Suprapubic skin (tissue), 4 donors: ENCODE results near the gene MREG. TPM values are rescaled to one million over a fixed set of nuclear protein-coding genes. Genes with fewer than 3 reads are reported as not detected.

ENCODE experiments used
- DNase-seq, 2 donors: peaks; one replicate each; pipeline ENCODE4 v3.0.0-alpha.2; 2019; ENCODE audit warnings: low spot score in 2 of 2
- H3K27ac ChIP-seq: fragments of 200-600 bp; sonication (generic); one replicate; pipeline ENCODE4 v1.5.1; 2019
- H3K27me3 ChIP-seq: fragments of 200-600 bp; sonication (generic); one replicate; pipeline ENCODE4 v1.5.1; 2019
- H3K36me3 ChIP-seq: fragments of 200-600 bp; sonication (generic); one replicate; pipeline ENCODE4 v1.5.1; 2019
- H3K4me1 ChIP-seq: fragments of 200-600 bp; sonication (generic); one replicate; pipeline ENCODE4 v1.5.1; 2019
- H3K4me3 ChIP-seq: fragments of 200-600 bp; sonication (generic); one replicate; pipeline ENCODE4 v1.5.1; 2019; ENCODE audit warnings: mild to moderate bottlenecking
- H3K9me3 ChIP-seq: fragments of 200-600 bp; sonication (generic); one replicate; pipeline ENCODE4 v1.5.1; 2019
- EP300 ChIP-seq: sonication (generic); formaldehyde crosslinking; IDR thresholded peaks from one replicate; pipeline ENCODE4 v1.6.1; 2017; ENCODE audit warnings: antibody characterized with exemption
- POLR2A ChIP-seq, 2 donors: fragments of 450-650 bp; IDR thresholded peaks; one replicate each; pipeline ENCODE4 v1.6.1; 2017; ENCODE audit warnings: antibody characterized with exemption in 2 of 2, mild to moderate bottlenecking in 2 of 2, moderate library complexity in 2 of 2
- POLR2AphosphoS5 ChIP-seq, 3 donors: sonication (generic); formaldehyde crosslinking; IDR thresholded peaks; one replicate each; pipeline ENCODE4 v1.6.1; 2017; ENCODE audit warnings: antibody characterized with exemption in 3 of 3
- WGBS: methylation state at CpG from one replicate; pipeline ENCODE4 v1.1.5; 2018; 5-methylcytosine and 5-hydroxymethylcytosine counted together
- total RNA-seq, 4 donors: library from RNA; depleted of rRNA; stranded (reverse); fragments of >200 nt; gene quantifications; one replicate each; pipeline ENCODE4 v1.1.0, GENCODE V29; 2016
- TF ChIP-seq, protein P1 (sequence below), 2 donors: fragments of 200-600 bp in 1 of 2; fragments of 450-650 bp in 1 of 2; sonication (generic) in 1 of 2; IDR thresholded peaks; one replicate each; pipeline ENCODE4 v1.5.1; 2016 to 2019; ENCODE audit warnings: antibody characterized with exemption in 2 of 2, mild to moderate bottlenecking in 1 of 2, moderate library complexity in 1 of 2

Gene MREG
- total RNA-seq, 4 donors from 2014 or later = 26.1 to 37.3 (median 29.7) TPM

DNA sequence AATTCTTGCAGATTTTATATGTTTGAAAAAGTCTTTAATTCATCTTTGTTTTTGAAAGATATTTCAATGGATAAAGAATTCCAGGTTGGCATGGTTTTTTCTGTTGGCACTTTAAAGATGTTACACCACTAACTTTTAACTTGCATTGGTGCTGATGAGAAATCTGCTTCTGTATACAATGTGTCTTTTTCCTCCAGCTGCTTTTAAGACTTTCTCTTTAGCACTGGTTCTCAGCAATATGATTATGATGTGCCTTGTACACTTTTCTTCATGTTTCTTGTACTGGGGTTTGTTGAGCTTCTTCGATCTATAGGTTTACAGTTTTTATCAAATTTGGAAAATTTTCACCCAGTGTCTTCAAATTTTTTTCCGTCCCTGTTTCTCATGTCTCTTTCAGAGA lies 39.1 kb upstream of the MREG start:
- H3K27me3 ChIP-seq = no peaks in the 10 kb centered on the region
- peaks cover 1% of the 10 kb centered on the region for H3K4me1 ChIP-seq
- no peaks in the 10 kb centered on the region for H3K36me3 ChIP-seq
- TF ChIP-seq EP300 (no peak), POLR2AphosphoS5 (IDR thresholded peaks at IDR 0.05) (no peak)
- TF ChIP-seq, protein P1, sequence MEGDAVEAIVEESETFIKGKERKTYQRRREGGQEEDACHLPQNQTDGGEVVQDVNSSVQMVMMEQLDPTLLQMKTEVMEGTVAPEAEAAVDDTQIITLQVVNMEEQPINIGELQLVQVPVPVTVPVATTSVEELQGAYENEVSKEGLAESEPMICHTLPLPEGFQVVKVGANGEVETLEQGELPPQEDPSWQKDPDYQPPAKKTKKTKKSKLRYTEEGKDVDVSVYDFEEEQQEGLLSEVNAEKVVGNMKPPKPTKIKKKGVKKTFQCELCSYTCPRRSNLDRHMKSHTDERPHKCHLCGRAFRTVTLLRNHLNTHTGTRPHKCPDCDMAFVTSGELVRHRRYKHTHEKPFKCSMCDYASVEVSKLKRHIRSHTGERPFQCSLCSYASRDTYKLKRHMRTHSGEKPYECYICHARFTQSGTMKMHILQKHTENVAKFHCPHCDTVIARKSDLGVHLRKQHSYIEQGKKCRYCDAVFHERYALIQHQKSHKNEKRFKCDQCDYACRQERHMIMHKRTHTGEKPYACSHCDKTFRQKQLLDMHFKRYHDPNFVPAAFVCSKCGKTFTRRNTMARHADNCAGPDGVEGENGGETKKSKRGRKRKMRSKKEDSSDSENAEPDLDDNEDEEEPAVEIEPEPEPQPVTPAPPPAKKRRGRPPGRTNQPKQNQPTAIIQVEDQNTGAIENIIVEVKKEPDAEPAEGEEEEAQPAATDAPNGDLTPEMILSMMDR (IDR thresholded peaks at IDR 0.05) = no peak
- H3K4me3 ChIP-seq = no peak overlapping the region
- H3K27ac ChIP-seq = no peak overlapping the region
- no peak for DNase-seq
- 100% methylated on average over 2 of the region's 2 CpGs for WGBS
- no peaks in the 10 kb centered on the region for H3K9me3 ChIP-seq

DNA sequence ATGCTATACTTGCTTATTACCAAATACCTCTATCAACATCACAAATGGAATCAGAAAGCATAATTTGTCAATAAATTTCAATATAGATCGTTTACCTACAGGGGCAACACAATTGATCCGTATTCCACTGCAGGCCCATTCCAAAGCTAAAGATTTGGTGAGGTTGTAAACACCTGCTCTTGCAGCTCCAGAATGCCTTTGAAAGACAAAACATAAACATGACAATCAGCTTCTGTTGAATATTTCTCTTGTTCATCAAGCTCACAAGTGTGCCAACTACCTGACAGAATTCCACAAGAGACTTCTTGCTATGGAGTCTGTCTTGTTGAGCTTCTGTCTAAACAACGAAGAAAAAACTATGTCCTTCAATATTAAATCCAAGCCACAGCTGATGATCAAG lies 38.0 kb upstream of the MREG start:
- Histone ChIP-seq H3K27me3 (no peaks in the 10 kb centered on the region), H3K9me3 (no peaks in the 10 kb centered on the region), H3K27ac (no peak overlapping the region), H3K4me3 (no peak overlapping the region), H3K36me3 (no peaks in the 10 kb centered on the region), H3K4me1 (no peaks in the 10 kb centered on the region)
- WGBS = 93% methylated on average over 3 of the region's 3 CpGs
- no peak for DNase-seq
- TF ChIP-seq POLR2AphosphoS5 (IDR thresholded peaks at IDR 0.05) (no peak), EP300 (no peak), POLR2A (IDR thresholded peaks at IDR 0.05) (no peak)
- TF ChIP-seq, protein P1 (IDR thresholded peaks at IDR 0.05) = no peak

DNA sequence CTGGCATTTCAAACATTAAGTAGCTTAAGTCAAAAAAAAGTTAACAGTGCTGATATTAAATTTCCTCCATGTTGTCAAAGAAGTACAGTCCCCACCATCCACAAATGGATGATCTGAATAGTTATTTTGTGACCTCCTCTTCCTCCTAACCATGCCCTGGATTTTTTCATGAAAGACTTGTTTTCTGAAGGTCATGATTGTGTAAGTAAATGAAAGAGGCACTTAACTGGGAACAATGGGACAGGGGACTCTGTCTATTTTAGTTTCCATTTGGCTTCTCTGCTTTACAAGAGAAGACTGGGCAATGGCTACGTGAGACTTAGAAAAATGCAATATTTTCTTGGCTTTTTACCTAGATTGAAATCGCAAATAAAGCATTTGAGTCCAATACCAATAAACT lies 36.1 kb upstream of the MREG start:
- no peaks in the 10 kb centered on the region for H3K36me3 ChIP-seq
- TF ChIP-seq POLR2A (IDR thresholded peaks at IDR 0.05) (no peak), EP300 (no peak), POLR2AphosphoS5 (IDR thresholded peaks at IDR 0.05) (no peak)
- TF ChIP-seq, protein P1 (IDR thresholded peaks at IDR 0.05) = no peak

DNA sequence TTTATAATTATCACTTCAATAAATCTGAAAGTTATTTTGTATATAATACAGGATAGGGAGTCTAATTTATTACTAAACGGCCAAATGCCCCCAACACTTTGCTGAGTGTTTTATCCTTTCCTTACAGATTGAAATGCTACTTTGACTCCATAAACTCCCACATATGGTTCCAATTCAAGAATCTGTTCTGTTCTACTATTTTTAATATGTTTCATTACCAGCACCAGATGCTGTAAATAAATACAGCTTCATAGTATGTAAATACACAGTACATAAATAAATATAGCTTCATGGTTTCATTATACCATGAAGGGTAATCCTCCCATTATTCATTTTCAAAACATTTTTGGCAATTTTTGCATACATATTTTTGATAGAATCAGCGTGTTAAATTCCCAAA lies 34.0 kb upstream of the MREG start:
- Histone ChIP-seq H3K4me1 (no peaks in the 10 kb centered on the region), H3K27me3 (no peaks in the 10 kb centered on the region), H3K36me3 (peaks cover 9% of the 10 kb centered on the region), H3K27ac (no peak overlapping the region), H3K9me3 (no peaks in the 10 kb centered on the region), H3K4me3 (no peak overlapping the region)
- 77% methylated on average over 2 of the region's 2 CpGs for WGBS
- TF ChIP-seq, protein P1 (IDR thresholded peaks at IDR 0.05) = no peak
- TF ChIP-seq POLR2A (IDR thresholded peaks at IDR 0.05) = no peak
- no peak for DNase-seq

More for the DNA sequence above, 36.1 kb upstream of the MREG start:
- Histone ChIP-seq H3K27me3 (no peaks in the 10 kb centered on the region), H3K4me1 (no peaks in the 10 kb centered on the region), H3K9me3 (no peaks in the 10 kb centered on the region), H3K27ac (no peak overlapping the region), H3K4me3 (no peak overlapping the region)
- 74% methylated on average over 2 of the region's 2 CpGs for WGBS
- DNase-seq = no peak

DNA sequence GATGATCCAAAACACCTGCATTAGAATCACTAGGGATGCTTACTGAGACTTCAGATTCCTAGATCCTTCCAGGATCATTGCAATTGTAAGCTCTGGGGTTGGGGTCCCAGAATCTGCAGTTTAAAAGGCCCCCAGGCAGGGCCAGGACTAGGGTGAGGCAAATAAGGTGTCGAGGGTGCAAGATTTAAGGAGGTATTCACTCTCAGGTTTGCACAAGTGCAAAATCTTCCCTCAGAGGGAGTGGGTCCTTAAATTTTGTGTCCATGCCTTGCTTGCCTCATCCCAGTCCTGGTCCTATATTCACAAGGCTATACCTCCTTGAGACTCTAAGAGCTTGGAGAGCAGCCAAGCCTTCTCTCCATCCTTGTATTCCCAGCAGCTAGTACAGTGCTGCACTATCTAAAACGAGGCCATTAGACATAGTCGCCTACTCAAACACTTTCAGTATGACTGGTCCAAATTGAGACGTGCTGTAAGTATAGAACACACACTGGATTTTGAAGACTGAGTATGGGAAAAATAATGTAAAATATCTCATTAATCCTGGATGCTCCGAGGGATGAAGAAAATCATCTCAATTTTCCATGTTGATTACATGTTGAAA lies 31.6 kb upstream of the MREG start:
- TF ChIP-seq POLR2AphosphoS5 (IDR thresholded peaks at IDR 0.05) (no peak), EP300 (no peak), POLR2A (IDR thresholded peaks at IDR 0.05) (no peak)
- TF ChIP-seq, protein P1 (IDR thresholded peaks at IDR 0.05) = no peak
- Histone ChIP-seq H3K27me3 (no peaks in the 10 kb centered on the region), H3K36me3 (peaks cover 9% of the 10 kb centered on the region), H3K9me3 (no peaks in the 10 kb centered on the region), H3K4me3 (no peak overlapping the region), H3K4me1 (no peaks in the 10 kb centered on the region), H3K27ac (no peak overlapping the region)
- WGBS = 78% methylated on average over 5 of the region's 5 CpGs
- DNase-seq = no peak
